ENCODE data around the gene LHPP.

DNA sequence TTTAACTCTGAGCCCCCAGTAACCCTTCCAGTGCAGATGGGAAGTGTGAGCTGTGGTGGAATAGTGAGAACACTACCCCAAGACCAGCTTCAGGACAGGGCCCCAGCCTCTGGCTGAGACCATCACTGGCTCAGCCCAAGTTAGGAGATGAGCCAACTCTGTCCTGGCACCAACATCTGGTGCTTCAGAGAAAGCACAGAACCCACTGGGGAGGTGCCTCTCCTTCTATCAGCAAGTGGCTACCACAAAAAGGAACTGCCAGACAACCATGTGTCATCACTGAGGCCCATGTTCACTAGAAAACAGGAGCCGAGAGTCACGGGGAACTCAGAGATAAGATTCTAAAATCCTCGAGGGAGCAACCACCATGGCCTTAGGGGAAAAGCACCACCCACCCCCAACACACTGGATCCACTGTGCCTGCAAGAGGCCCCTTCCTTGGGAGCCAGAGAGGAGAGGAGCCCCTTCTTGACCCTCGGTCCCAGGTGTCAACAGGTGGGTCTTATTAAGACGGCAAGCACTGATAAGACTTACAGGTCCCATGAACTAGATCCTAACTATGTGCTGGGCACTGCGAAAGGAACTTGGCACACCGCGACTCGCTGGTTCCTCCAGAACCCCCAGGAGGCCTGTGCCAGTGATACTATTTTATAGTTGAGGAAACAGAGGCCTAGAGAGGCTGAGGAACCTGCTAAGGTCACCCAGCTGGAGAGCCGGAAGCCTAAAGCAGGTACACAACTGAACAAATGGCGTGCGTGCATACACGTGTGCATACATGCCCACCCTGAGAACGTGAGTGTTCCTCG is 179.9 kb downstream of the LHPP start:
- no peak for TF ChIP-seq EZH2phosphoT487 (IDR thresholded peaks at IDR 0.05; ENCODE audit: borderline replicate concordance, low read length)
- TF ChIP-seq, protein P1, sequence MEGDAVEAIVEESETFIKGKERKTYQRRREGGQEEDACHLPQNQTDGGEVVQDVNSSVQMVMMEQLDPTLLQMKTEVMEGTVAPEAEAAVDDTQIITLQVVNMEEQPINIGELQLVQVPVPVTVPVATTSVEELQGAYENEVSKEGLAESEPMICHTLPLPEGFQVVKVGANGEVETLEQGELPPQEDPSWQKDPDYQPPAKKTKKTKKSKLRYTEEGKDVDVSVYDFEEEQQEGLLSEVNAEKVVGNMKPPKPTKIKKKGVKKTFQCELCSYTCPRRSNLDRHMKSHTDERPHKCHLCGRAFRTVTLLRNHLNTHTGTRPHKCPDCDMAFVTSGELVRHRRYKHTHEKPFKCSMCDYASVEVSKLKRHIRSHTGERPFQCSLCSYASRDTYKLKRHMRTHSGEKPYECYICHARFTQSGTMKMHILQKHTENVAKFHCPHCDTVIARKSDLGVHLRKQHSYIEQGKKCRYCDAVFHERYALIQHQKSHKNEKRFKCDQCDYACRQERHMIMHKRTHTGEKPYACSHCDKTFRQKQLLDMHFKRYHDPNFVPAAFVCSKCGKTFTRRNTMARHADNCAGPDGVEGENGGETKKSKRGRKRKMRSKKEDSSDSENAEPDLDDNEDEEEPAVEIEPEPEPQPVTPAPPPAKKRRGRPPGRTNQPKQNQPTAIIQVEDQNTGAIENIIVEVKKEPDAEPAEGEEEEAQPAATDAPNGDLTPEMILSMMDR (IDR thresholded peaks at IDR 0.05; ENCODE audit: low read depth, low read length, poor library complexity, severe bottlenecking): no peak
